ENCODE measurements around the gene DNAJB6. TPM values are rescaled to one million over a fixed set of nuclear protein-coding genes. Genes with fewer than 3 reads are reported as not detected.

DNAJB6 gene
- total RNA-seq, 1 experiment from 2014 or later = 201 TPM

DNA sequence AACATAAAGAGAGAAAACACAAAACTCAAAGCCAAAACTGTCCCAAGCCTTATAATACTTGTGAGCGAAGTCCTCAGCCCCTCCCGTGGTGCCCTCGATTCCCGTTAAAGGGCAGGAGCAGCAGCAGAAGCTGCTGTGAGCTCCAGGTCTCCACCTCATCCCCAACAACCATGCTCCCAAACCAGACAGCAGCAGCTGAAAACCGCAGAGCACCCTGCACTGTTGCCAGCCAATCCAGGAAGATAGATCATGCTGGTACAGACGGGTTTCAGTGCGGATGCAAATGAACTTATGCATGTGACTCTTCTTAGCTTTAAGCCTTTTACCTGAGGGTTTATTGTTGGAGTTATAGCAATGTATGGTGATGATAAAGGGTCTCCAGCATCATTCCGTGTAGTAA is 97.9 kb downstream of the DNAJB6 start:
- Histone ChIP-seq H3K9me3 (ENCODE audit: control insufficient read depth, insufficient read depth, low read depth, low read length) (no peaks in the 10 kb centered on the region), H3K27ac (ENCODE audit: low read length) (no peak overlapping the region), H3K4me1 (ENCODE audit: control insufficient read depth, insufficient read depth, low read length) (peaks cover 4% of the 10 kb centered on the region; the same call in 1 of the 2 replicates), H3K36me3 (ENCODE audit: control insufficient read depth, insufficient read depth, low read length) (no peaks in the 10 kb centered on the region), H3K4me3 (ENCODE audit: low read depth in 2 of 2, low read length in 2 of 2) (no peak overlapping the region), H3K27me3 (ENCODE audit: control insufficient read depth, insufficient read depth, low read length) (no peaks in the 10 kb centered on the region)
- POLR2A ChIA-PET = no interaction called here
- DNase-seq (ENCODE audit: low read depth, low spot score) (no peak), ATAC-seq (no peak)
- intact Hi-C loops (cut with micrococcal nuclease; ENCODE audit: unreplicated experiment) (loop anchor here (10.0 kb wide), 1 partner anchor 440 kb away; no protein-coding TSS in a partner anchor), in situ Hi-C loops (cut with HindIII; ENCODE audit: low pct_unique_long_range_greater_than_20kb, low sequenced_read_pairs) (no loop called here)
- CTCF ChIA-PET = no interaction called here
- TF ChIP-seq SIN3A (IDR thresholded peaks at IDR 0.05; ENCODE audit: borderline replicate concordance, insufficient read depth, low read depth, low read length) = no peak
- TF ChIP-seq, protein P1, sequence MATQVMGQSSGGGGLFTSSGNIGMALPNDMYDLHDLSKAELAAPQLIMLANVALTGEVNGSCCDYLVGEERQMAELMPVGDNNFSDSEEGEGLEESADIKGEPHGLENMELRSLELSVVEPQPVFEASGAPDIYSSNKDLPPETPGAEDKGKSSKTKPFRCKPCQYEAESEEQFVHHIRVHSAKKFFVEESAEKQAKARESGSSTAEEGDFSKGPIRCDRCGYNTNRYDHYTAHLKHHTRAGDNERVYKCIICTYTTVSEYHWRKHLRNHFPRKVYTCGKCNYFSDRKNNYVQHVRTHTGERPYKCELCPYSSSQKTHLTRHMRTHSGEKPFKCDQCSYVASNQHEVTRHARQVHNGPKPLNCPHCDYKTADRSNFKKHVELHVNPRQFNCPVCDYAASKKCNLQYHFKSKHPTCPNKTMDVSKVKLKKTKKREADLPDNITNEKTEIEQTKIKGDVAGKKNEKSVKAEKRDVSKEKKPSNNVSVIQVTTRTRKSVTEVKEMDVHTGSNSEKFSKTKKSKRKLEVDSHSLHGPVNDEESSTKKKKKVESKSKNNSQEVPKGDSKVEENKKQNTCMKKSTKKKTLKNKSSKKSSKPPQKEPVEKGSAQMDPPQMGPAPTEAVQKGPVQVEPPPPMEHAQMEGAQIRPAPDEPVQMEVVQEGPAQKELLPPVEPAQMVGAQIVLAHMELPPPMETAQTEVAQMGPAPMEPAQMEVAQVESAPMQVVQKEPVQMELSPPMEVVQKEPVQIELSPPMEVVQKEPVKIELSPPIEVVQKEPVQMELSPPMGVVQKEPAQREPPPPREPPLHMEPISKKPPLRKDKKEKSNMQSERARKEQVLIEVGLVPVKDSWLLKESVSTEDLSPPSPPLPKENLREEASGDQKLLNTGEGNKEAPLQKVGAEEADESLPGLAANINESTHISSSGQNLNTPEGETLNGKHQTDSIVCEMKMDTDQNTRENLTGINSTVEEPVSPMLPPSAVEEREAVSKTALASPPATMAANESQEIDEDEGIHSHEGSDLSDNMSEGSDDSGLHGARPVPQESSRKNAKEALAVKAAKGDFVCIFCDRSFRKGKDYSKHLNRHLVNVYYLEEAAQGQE (IDR thresholded peaks at IDR 0.05; ENCODE audit: insufficient read depth in 1 of 2, low read depth in 2 of 2, low read length in 1 of 2) = no peak
- no peak for TF ChIP-seq TCF7L2 (IDR thresholded peaks at IDR 0.05; ENCODE audit: low read depth, low read length)
- no peak for TF ChIP-seq POLR2AphosphoS5 (IDR thresholded peaks at IDR 0.05; ENCODE audit: low read depth, low read length)
- TF ChIP-seq, protein P2, sequence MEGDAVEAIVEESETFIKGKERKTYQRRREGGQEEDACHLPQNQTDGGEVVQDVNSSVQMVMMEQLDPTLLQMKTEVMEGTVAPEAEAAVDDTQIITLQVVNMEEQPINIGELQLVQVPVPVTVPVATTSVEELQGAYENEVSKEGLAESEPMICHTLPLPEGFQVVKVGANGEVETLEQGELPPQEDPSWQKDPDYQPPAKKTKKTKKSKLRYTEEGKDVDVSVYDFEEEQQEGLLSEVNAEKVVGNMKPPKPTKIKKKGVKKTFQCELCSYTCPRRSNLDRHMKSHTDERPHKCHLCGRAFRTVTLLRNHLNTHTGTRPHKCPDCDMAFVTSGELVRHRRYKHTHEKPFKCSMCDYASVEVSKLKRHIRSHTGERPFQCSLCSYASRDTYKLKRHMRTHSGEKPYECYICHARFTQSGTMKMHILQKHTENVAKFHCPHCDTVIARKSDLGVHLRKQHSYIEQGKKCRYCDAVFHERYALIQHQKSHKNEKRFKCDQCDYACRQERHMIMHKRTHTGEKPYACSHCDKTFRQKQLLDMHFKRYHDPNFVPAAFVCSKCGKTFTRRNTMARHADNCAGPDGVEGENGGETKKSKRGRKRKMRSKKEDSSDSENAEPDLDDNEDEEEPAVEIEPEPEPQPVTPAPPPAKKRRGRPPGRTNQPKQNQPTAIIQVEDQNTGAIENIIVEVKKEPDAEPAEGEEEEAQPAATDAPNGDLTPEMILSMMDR (IDR thresholded peaks at IDR 0.05) = no peak
- no TSS peak for BruUV-seq (replicated peaks)

DNA sequence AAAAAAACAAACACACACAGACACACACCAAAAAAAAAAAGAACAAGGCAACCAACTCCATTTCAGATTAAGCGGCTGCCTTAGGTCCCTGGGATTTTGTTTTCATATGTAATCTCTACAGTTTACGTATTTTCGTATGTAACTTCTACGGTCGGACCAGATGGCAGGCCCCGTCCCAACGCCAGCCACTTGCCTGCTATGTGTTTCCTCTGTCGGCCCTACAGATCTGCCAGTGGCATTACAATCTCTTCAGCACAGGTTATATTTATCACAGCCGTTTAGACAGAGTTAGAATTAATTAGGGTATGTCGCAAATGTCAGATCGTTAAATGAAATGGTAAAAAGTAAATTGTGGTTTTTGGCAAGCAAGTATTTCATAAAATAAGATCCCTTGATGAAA is 99.3 kb downstream of the DNAJB6 start:
- ChIA-PET CTCF (no interaction called here), POLR2A (no interaction called here)
- in situ Hi-C loops (cut with HindIII; ENCODE audit: low pct_unique_long_range_greater_than_20kb, low sequenced_read_pairs) = no loop called here
- H3K4me3 ChIP-seq (ENCODE audit: low read depth in 2 of 2, low read length in 2 of 2) = no peak overlapping the region
- H3K4me1 ChIP-seq (ENCODE audit: control insufficient read depth, insufficient read depth, low read length) = peaks cover 4% of the 10 kb centered on the region; the same call in 1 of the 2 replicates
- no peak for ATAC-seq
- H3K27ac ChIP-seq (ENCODE audit: low read length) = no peak overlapping the region
- no peaks in the 10 kb centered on the region for H3K9me3 ChIP-seq (ENCODE audit: control insufficient read depth, insufficient read depth, low read depth, low read length)
- no peaks in the 10 kb centered on the region for H3K36me3 ChIP-seq (ENCODE audit: control insufficient read depth, insufficient read depth, low read length)
- no TSS peak for BruUV-seq (replicated peaks)
- TF ChIP-seq, protein P2 (IDR thresholded peaks at IDR 0.05) = no peak
- TF ChIP-seq, protein P1 (IDR thresholded peaks at IDR 0.05; ENCODE audit: insufficient read depth in 1 of 2, low read depth in 2 of 2, low read length in 1 of 2) = no peak
- TF ChIP-seq POLR2AphosphoS5 (IDR thresholded peaks at IDR 0.05; ENCODE audit: low read depth, low read length) = no peak
- TF ChIP-seq SIN3A (IDR thresholded peaks at IDR 0.05; ENCODE audit: borderline replicate concordance, insufficient read depth, low read depth, low read length) = no peak
- TF ChIP-seq TCF7L2 (IDR thresholded peaks at IDR 0.05; ENCODE audit: low read depth, low read length) = no peak
- DNase-seq (ENCODE audit: low read depth, low spot score) = no peak
- H3K27me3 ChIP-seq (ENCODE audit: control insufficient read depth, insufficient read depth, low read length) = no peaks in the 10 kb centered on the region
- intact Hi-C loops (cut with micrococcal nuclease; ENCODE audit: unreplicated experiment) = loop anchor here (10.0 kb wide), 1 partner anchor 439 kb away; no protein-coding TSS in a partner anchor
